ENCODE results near the gene GALNT9. TPM values are rescaled to one million over a fixed set of nuclear protein-coding genes. Genes with fewer than 3 reads are reported as not detected.

The GALNT9 gene
- polyA plus RNA-seq, 2 of the 4 experiments (the other 2 are of a cell fraction), result 0.66 to 2.8 TPM

DNA sequence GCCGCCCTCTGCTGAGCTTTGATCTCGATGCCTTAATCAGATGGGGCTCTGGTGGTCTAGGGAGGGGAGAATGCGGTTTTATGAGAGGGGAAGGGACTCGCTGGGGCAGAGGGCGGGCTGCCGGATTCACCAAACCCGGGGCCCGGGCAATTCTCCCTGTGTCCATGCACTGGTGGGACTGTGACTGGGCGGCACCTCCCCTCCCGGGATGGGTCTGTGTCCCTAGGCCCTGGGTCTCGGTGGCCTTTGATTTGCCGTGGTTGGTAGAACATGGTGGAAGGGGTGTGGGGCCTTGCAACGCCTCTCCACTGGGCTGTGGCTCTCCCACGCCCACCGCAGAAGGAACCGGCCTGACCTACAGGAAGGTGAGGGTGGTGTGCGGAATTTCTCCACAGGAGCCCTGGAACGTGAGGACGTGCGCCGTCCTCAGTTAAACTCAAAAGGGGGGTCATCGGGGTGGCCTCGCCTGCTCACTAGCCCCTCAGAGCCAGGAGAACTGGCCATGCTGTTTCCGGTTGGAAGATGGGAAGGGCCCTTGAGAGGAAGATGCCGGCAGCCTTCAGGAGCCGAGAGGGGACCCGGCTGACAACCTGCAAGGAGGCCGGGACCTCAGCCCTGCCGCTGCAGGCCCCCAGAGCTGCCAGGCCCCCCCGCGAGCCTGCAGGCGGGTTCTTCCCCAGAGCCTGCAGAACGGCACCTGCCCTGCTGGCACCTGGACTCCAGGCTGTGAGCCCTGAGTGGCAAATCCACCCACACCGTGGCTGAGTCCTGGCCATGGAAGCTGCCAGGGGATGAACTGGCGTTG is 141.5 kb downstream of the GALNT9 start:
- no peak for DNase-seq (ENCODE audit: low read depth in 1 of 2, low spot score in 1 of 2)
- no peak overlapping the region for H3K4me2 ChIP-seq
- FAIRE-seq, result no peak
- ChIA-PET POLR2A (no interaction called here), CTCF (interaction anchor here (0.6 to 2.2 kb wide), 5 partner anchors 9 to 226 kb away, joined by 3 to 7 read pairs (median 4); no protein-coding TSS in a partner anchor)
- 0 out of 3 replicates have a peak, but pooled peaks cover 2% of the 10 kb centered on the region for H3K9me3 ChIP-seq
- ATAC-seq, result no peak
- H3K4me1 ChIP-seq, result peaks cover 13% of the 10 kb centered on the region; the same call in 2 of the 3 replicates
- no peak overlapping the region for H3K4me3 ChIP-seq
- no peak overlapping the region for H3K27ac ChIP-seq
- TF ChIP-seq, protein P1, sequence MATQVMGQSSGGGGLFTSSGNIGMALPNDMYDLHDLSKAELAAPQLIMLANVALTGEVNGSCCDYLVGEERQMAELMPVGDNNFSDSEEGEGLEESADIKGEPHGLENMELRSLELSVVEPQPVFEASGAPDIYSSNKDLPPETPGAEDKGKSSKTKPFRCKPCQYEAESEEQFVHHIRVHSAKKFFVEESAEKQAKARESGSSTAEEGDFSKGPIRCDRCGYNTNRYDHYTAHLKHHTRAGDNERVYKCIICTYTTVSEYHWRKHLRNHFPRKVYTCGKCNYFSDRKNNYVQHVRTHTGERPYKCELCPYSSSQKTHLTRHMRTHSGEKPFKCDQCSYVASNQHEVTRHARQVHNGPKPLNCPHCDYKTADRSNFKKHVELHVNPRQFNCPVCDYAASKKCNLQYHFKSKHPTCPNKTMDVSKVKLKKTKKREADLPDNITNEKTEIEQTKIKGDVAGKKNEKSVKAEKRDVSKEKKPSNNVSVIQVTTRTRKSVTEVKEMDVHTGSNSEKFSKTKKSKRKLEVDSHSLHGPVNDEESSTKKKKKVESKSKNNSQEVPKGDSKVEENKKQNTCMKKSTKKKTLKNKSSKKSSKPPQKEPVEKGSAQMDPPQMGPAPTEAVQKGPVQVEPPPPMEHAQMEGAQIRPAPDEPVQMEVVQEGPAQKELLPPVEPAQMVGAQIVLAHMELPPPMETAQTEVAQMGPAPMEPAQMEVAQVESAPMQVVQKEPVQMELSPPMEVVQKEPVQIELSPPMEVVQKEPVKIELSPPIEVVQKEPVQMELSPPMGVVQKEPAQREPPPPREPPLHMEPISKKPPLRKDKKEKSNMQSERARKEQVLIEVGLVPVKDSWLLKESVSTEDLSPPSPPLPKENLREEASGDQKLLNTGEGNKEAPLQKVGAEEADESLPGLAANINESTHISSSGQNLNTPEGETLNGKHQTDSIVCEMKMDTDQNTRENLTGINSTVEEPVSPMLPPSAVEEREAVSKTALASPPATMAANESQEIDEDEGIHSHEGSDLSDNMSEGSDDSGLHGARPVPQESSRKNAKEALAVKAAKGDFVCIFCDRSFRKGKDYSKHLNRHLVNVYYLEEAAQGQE (IDR thresholded peaks at IDR 0.05), result no peak
- no peak for TF ChIP-seq HEYL (CRISPR knock-in tag; IDR thresholded peaks at IDR 0.05)
- no peak for TF ChIP-seq MYC (IDR thresholded peaks at IDR 0.05; ENCODE audit: borderline replicate concordance, low read length)
- TF ChIP-seq TP53 (CRISPR knock-in tag; IDR thresholded peaks at IDR 0.05), result no peak
- TF ChIP-seq SREBF2 (IDR thresholded peaks at IDR 0.05), result no peak
- TF ChIP-seq NFE2L2 (conservative IDR thresholded peaks at IDR 0.05; ENCODE audit: low read length), result no peak
- no peak for TF ChIP-seq ZFP36 (IDR thresholded peaks at IDR 0.05; ENCODE audit: borderline replicate concordance, partially characterized antibody)
- TF ChIP-seq RARB (CRISPR knock-in tag; IDR thresholded peaks at IDR 0.05), result no peak
- no peak for TF ChIP-seq HOXA7 (CRISPR knock-in tag; IDR thresholded peaks at IDR 0.05)
- TF ChIP-seq ZNF302 (CRISPR knock-in tag; IDR thresholded peaks at IDR 0.05), result no peak
- TF ChIP-seq, protein P2, sequence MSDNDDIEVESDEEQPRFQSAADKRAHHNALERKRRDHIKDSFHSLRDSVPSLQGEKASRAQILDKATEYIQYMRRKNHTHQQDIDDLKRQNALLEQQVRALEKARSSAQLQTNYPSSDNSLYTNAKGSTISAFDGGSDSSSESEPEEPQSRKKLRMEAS (IDR thresholded peaks at IDR 0.05), result no peak
- no peak for TF ChIP-seq ZC3H11A (IDR thresholded peaks at IDR 0.05)
- TF ChIP-seq RAD21 (conservative IDR thresholded peaks at IDR 0.05 in 1 of 2, IDR thresholded peaks at IDR 0.05 in 1 of 2), result no peak
- TF ChIP-seq FOSL2 (IDR thresholded peaks at IDR 0.05), result no peak
- no peak for TF ChIP-seq FOSL2 (CRISPR knock-in tag; IDR thresholded peaks at IDR 0.05)
- TF ChIP-seq HDAC2 (IDR thresholded peaks at IDR 0.05), result no peak
- TF ChIP-seq NR3C1 (IDR thresholded peaks at IDR 0.05), result no peak
- TF ChIP-seq RCOR1 (IDR thresholded peaks at IDR 0.05; ENCODE audit: low read depth, low read length), result no peak
- TF ChIP-seq, protein P3, sequence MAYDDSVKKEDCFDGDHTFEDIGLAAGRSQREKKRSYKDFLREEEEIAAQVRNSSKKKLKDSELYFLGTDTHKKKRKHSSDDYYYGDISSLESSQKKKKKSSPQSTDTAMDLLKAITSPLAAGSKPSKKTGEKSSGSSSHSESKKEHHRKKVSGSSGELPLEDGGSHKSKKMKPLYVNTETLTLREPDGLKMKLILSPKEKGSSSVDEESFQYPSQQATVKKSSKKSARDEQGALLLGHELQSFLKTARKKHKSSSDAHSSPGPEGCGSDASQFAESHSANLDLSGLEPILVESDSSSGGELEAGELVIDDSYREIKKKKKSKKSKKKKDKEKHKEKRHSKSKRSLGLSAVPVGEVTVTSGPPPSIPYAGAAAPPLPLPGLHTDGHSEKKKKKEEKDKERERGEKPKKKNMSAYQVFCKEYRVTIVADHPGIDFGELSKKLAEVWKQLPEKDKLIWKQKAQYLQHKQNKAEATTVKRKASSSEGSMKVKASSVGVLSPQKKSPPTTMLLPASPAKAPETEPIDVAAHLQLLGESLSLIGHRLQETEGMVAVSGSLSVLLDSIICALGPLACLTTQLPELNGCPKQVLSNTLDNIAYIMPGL (CRISPR knock-in tag; IDR thresholded peaks at IDR 0.05; ENCODE audit: borderline replicate concordance), result no peak
- TF ChIP-seq RFX5 (IDR thresholded peaks at IDR 0.05), result no peak
- 91% methylated on average over 28 of the region's 35 CpGs for WGBS (ENCODE audit: missing lambda C conversion rate)

Measured in A549 (cell line).